ENCODE data around the gene HINFP.

The HINFP gene, protein sequence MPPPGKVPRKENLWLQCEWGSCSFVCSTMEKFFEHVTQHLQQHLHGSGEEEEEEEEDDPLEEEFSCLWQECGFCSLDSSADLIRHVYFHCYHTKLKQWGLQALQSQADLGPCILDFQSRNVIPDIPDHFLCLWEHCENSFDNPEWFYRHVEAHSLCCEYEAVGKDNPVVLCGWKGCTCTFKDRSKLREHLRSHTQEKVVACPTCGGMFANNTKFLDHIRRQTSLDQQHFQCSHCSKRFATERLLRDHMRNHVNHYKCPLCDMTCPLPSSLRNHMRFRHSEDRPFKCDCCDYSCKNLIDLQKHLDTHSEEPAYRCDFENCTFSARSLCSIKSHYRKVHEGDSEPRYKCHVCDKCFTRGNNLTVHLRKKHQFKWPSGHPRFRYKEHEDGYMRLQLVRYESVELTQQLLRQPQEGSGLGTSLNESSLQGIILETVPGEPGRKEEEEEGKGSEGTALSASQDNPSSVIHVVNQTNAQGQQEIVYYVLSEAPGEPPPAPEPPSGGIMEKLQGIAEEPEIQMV

DNA sequence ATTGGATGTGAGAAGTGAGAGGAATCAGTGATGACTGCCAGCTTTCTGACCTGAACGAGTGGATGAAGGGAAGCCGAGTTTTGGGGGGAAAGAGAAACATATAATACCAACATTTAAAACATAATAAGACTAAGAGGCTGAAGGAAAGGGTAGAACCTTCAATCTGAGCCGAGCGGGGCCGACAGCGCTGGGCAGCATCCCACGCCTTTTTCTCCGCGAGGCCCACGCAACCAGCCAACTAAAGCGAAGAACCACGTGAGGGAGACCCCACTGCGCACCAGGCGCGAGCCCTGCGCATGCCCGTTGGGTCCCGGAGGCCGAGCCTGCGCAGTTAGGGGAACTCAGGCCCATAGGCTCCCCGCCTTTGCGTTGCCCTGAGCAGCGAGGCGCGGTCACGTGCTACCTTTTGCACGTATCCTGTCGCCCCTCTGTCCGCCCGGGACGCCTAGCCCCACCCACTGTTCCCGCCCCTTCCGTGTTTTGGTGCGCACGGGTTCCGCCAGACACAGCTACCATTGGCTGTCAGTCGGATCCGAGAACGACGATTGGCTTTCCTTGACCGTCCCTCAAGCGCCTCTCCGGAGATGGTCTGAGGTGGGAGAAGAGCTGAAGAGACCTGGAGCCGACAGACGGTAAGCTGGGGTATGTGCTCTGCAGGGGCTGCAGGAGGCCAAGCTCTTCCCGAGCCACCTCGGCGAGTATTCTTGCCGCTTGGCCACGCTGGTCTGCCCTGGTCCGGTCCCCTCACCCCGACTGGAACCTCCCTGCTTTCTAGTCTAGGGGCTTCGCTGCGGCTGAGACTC, at the start of gene HINFP:
TSS of gene HINFP (plus strand) at position 573 of the 803 bp plus-strand sequence. CDS start 5,365 bp downstream, outside the sequence.
- peak; percentile 96 to 100 (median 97) for DNase-seq (ENCODE audit: low read depth in 2 of 3, low spot score in 2 of 3)

DNA sequence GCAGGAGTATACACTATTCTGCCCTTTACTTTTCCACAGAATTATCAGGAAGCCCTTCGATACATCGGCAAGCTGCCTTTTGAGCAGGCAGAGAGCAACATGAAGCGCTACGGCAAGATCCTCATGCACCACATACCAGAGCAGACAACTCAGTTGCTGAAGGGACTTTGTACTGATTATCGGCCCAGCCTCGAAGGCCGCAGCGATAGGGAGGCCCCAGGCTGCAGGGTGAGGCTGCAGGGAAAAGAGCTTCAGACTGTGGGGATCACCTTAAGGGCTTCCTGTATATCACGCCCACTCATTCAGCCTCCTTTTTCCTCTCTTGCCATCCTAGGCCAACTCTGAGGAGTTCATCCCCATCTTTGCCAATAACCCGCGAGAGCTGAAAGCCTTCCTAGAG, 43.5 kb upstream of the HINFP start:
- DNase-seq (ENCODE audit: low read depth in 2 of 3, low spot score in 2 of 3) = no peak

DNA sequence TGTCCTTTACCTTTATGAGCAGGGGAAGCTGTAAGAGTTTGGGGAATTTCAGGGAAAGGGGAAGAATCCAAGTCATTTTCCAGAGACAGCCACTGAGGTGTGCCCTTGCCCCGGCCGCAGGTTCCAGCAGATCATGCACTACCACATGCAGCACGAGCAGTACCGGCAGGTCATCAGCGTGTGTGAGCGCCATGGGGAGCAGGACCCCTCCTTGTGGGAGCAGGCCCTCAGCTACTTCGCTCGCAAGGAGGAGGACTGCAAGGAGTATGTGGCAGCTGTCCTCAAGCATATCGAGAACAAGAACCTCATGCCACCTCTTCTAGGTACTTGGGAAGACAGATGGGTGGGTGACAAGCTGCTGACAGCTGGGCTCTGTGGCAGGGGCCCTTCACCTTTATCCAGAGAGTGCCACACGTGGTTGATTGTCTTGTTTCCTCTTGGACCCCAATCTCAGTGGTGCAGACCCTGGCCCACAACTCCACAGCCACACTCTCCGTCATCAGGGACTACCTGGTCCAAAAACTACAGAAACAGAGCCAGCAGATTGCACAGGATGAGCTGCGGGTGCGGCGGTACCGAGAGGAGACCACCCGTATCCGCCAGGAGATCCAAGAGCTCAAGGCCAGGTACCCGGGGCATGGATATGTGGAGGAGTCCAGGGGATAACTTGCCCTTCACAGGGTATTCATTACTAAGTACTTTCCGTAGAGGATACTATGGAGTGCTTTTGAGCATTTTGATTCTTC, 42.5 kb upstream of the HINFP start:
- no peak for DNase-seq (ENCODE audit: low read depth in 2 of 3, low spot score in 2 of 3)

- no peak for DNase-seq (ENCODE audit: low read depth in 2 of 3, low spot score in 2 of 3)
Measured at GRCh38 chr11:119081682-119082260, 39.6 kb upstream of the HINFP start.

DNA sequence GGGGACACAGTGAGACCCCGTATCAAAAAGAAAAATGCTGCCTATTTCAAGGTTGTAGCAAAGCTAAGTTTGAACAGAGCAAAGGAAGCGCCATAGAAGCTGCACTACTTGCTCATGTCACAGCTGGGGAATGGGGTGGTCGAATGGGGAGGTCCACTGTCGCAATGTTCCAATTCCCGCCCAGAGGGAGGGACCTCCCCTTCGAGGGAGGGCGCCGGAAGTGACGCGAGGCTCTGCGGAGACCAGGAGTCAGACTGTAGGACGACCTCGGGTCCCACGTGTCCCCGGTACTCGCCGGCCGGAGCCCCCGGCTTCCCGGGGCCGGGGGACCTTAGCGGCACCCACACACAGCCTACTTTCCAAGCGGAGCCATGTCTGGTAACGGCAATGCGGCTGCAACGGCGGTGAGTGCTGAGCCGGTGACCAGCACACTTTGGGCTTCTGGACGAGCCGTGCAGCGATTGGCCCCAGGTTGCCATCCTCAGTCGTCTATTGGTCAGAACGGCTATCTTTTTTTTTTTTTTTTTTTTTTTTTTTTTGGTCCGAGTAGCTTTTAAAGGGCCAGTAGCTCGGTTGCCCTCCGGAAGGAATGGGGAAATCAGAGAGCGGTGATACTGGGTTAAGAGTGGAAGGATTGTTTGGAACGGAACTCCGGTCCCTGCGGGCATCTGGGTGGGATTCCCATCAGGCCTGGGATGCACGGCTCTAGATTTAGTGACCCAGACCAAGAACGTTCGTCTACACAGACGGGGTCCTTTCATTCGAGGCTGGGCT, 36.5 kb upstream of the HINFP start, which contains the start of gene HMBS:
TSS of gene HMBS (plus strand) at position 219 of the 774 bp plus-strand sequence. CDS start at position 372, 153 bp downstream.
- peak; percentile 86 to 97 (median 87) for DNase-seq (ENCODE audit: low read depth in 2 of 3, low spot score in 2 of 3)

GRCh38 chr11:119085437-119085847, 35.9 kb upstream of the HINFP start:
- DNase-seq (ENCODE audit: low read depth in 2 of 3, low spot score in 2 of 3) = no peak

DNA sequence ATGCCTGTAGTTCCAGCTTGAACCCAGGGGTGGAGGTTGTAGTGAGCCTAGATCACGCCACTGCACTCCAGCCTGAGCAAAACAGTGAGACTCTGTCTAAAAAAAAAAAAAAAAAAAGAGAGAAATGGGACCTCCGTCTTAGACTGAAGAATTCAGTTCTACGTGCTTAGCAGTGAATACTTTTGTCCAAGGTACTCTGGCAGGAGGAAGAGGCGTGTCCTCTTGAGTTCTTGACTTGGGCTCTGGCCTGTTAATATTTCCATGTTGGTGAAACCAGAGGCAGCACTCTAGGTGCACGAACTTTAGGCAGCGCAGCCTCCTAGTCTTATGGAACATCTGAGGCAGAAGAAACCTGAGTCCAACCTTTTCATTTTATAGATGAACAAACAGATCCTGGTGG, 34.3 kb upstream of the HINFP start:
- no peak for DNase-seq (ENCODE audit: low read depth in 2 of 3, low spot score in 2 of 3)

DNA sequence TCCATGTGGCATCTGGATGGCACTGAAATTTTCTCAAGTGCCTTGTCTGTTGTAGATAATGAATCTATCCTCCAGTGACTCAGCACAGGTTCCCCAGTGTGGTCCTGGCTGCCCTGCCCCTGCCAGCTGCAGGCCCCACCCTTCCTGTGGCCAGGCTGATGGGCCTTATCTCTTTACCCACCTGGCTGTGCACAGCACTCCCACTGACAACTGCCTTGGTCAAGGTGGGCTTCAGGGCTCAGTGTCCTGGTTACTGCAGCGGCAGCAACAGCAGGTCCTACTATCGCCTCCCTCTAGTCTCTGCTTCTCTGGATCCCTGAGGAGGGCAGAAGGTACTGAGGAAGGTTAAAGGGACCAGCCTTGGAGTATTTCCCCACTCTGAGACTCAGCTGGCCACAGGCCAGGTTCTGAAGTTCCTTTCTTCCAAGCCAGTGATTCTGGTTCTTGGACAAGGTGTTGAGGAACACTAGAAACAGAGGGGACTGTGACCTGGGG, 33.6 kb upstream of the HINFP start:
- no peak for DNase-seq (ENCODE audit: low read depth in 2 of 3, low spot score in 2 of 3)

DNA sequence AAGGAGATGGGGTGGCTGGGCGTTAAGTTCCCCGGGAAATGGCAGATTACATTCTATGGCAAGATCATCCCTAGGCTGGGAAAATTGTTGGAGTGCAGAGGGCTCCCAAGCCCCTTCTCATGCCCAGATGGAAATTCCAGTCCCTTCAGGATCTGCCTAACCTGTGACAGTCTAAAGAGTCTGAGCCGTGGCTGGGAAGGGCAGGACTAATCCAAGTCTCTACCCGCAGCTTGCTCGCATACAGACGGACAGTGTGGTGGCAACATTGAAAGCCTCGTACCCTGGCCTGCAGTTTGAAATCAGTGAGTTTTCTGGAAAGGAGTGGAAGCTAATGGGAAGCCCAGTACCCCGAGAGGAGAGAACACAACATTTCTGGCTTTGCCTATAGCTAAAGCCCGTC, 33.0 kb upstream of the HINFP start:
- no peak for DNase-seq (ENCODE audit: low read depth in 2 of 3, low spot score in 2 of 3)

- no peak for DNase-seq (ENCODE audit: low read depth in 2 of 3, low spot score in 2 of 3)
Measured at GRCh38 chr11:119089319-119089718, 32.1 kb upstream of the HINFP start.

GRCh38 chr11:119091178-119091577, 30.2 kb upstream of the HINFP start:
- no peak for DNase-seq (ENCODE audit: low read depth in 2 of 3, low spot score in 2 of 3)

- DNase-seq (ENCODE audit: low read depth in 2 of 3, low spot score in 2 of 3) = no peak
Measured at GRCh38 chr11:119091966-119092879, 29.2 kb upstream of the HINFP start.

DNA sequence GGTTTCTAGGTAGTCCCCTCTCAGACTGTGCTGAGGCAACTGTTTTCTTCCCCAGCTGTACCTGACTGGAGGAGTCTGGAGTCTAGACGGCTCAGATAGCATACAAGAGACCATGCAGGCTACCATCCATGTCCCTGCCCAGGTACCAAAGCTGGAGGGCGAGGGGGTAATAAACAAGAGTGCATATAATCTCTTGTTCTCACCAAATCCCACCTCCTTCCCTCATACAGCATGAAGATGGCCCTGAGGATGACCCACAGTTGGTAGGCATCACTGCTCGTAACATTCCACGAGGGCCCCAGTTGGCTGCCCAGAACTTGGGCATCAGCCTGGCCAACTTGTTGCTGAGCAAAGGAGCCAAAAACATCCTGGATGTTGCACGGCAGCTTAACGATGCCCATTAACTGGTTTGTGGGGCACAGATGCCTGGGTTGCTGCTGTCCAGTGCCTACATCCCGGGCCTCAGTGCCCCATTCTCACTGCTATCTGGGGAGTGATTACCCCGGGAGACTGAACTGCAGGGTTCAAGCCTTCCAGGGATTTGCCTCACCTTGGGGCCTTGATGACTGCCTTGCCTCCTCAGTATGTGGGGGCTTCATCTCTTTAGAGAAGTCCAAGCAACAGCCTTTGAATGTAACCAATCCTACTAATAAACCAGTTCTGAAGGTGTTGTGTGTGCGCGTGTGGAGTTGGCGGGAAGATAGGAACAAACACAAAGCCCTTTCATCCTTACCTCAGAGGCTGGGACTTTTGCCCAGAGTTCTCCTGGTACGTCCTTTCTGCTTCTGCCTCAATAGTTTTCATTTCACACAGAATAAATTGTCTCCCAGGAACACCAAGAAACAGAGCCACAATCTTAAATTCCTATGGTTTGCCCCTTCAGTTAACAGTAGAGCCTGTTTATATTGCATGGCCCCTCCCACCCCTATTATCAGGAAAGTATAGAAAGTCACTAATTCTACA, 28.2 kb upstream of the HINFP start:
- no peak for DNase-seq (ENCODE audit: low read depth in 2 of 3, low spot score in 2 of 3)

DNA sequence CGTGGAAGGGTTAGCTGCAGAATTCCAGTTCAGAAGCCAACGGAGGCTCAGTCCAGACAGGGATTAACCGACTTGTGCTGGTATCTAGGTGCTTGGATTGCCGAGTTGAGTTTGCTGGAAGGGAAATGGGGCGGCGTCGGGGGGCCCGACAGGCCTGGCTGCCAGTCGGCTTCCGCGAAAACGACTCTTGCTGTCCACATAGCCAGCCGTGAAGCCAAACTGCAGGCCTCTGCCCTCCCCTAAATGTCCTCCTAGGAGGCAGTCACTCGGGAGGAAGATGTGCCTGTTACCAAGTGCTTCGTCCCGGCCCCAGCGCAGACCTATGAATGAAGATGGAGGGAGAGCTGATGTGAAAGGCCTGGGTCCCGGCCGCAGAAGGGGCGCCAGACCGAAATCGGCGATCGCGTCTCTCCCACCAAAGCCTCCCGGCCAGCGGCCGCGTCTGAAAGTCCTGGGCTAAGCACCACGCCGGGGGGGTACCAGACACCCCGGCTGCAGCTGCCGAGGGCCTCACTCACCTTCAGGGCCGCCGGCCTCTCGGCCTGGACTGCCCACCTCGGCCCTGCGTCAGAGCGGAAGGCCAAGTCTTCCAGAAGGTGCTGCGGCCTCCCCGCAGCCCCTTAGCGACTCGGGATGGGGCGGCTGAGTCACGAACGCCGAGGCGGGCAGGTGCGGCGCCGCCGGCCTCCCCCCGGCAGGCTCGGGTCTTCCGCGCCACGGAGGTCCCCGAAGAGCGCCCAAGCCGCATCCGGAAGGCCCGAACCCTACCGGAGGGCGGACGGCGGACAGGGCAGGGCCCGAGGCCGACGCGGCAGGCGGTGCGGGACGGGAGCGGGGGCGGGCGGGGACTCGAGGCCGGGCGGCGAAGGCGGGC, 27.2 kb upstream of the HINFP start:
- no peak for DNase-seq (ENCODE audit: low read depth in 2 of 3, low spot score in 2 of 3)

DNA sequence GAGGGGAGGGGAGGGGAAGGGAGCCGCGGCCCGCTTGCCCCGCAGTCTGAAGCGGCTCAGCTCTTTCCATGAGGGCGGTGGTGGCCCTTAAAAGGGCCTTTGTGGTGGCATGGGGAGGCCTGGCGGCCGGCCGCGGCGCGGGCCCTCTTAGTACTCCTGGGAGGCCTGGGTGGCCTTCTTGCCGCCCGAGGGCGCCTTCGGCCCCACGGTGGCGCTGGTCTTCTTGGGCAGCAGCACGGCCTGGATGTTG, 26.6 kb upstream of the HINFP start:
- DNase-seq (ENCODE audit: low read depth in 2 of 3, low spot score in 2 of 3) = no peak

DNA sequence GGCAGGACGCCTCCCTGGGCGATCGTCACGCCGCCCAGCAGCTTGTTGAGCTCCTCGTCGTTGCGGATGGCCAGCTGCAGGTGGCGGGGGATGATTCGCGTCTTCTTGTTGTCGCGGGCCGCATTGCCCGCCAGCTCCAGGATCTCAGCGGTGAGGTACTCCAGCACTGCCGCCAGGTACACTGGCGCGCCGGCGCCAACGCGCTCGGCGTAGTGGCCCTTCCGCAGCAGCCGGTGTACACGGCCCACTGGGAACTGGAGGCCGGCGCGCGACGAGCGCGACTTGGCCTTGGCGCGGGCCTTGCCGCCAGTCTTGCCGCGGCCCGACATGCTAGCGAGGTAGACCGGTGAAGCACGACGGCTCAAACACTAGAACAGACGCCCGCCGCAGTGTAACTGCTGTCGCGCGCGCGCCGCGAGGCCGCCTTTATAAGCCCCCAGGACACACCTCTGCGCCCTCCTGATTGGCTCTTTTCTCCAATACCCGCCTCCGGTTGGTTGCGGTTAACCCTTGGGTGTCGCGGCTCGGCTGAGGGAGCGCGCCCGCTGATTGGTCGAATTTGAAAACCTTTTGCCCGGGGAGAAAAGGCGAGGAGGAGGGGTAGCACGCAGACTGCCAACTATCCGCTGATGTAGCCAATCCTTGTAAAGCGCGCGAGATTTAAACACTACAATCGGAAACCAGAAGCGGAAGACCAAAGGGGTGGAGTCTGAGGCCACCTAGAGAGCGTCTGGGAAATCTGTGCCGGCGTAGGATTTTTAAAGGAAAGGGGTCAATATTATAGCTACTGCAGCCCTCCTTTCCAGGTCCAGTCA, 26.1 kb upstream of the HINFP start:
- peak; percentile 98 to 100 (median 99) for DNase-seq (ENCODE audit: low read depth in 2 of 3, low spot score in 2 of 3)
